ENCODE measurements around the gene TRAPPC12.

Gene TRAPPC12

GRCh38 chr2:3472966-3473365, 93.5 kb downstream of the TRAPPC12 start:
- Histone ChIP-seq H4K20me1 (ENCODE audit: insufficient read depth) (no peaks in the 10 kb centered on the region), H3K9ac (no peak overlapping the region), H3K4me1 (ENCODE audit: low read depth, poor library complexity, severe bottlenecking) (no peaks in the 10 kb centered on the region), H3K79me2 (ENCODE audit: insufficient read depth, low read depth) (no peaks in the 10 kb centered on the region), H3K36me3 (ENCODE audit: insufficient read depth) (no peaks in the 10 kb centered on the region), H3K27me3 (ENCODE audit: insufficient read depth, low read depth) (no peaks in the 10 kb centered on the region), H3K4me3 (IDR thresholded peaks at IDR 0.05; ENCODE audit: insufficient read depth, low read depth, low read length) (no peak overlapping the region), H3K4me2 (no peak overlapping the region), H3K27ac (no peak overlapping the region), H2AFZ (ENCODE audit: low read depth) (no peak overlapping the region)
- no peak for TF ChIP-seq CTCF (conservative IDR thresholded peaks at IDR 0.05; ENCODE audit: low read depth, low read length)

GRCh38 chr2:3475771-3476170, 96.3 kb downstream of the TRAPPC12 start:
- no peaks in the 10 kb centered on the region for H3K4me1 ChIP-seq (ENCODE audit: low read depth, poor library complexity, severe bottlenecking)
- no peak overlapping the region for H3K4me2 ChIP-seq
- no peak overlapping the region for H3K27ac ChIP-seq
- no peak overlapping the region for H3K9ac ChIP-seq
- H4K20me1 ChIP-seq (ENCODE audit: insufficient read depth), result no peaks in the 10 kb centered on the region
- no peaks in the 10 kb centered on the region for H3K27me3 ChIP-seq (ENCODE audit: insufficient read depth, low read depth)
- TF ChIP-seq CTCF (conservative IDR thresholded peaks at IDR 0.05; ENCODE audit: low read depth, low read length), result no peak
- H3K4me3 ChIP-seq (IDR thresholded peaks at IDR 0.05; ENCODE audit: insufficient read depth, low read depth, low read length), result no peak overlapping the region
- no peaks in the 10 kb centered on the region for H3K79me2 ChIP-seq (ENCODE audit: insufficient read depth, low read depth)
- H3K36me3 ChIP-seq (ENCODE audit: insufficient read depth), result no peaks in the 10 kb centered on the region
- H2AFZ ChIP-seq (ENCODE audit: low read depth), result no peak overlapping the region

- no peaks in the 10 kb centered on the region for H3K36me3 ChIP-seq (ENCODE audit: insufficient read depth)
- H4K20me1 ChIP-seq (ENCODE audit: insufficient read depth), result no peaks in the 10 kb centered on the region
- H3K27ac ChIP-seq, result no peak overlapping the region
- no peaks in the 10 kb centered on the region for H3K4me1 ChIP-seq (ENCODE audit: low read depth, poor library complexity, severe bottlenecking)
- H3K79me2 ChIP-seq (ENCODE audit: insufficient read depth, low read depth), result no peaks in the 10 kb centered on the region
- no peak overlapping the region for H3K4me2 ChIP-seq
- TF ChIP-seq CTCF (conservative IDR thresholded peaks at IDR 0.05; ENCODE audit: low read depth, low read length), result no peak
- H2AFZ ChIP-seq (ENCODE audit: low read depth), result no peak overlapping the region
- H3K27me3 ChIP-seq (ENCODE audit: insufficient read depth, low read depth), result no peaks in the 10 kb centered on the region
- H3K4me3 ChIP-seq (IDR thresholded peaks at IDR 0.05; ENCODE audit: insufficient read depth, low read depth, low read length), result no peak overlapping the region
- no peak overlapping the region for H3K9ac ChIP-seq
Measured at GRCh38 chr2:3476321-3476984, 97.0 kb downstream of the TRAPPC12 start.

- no peak overlapping the region for H3K9ac ChIP-seq
- no peaks in the 10 kb centered on the region for H3K4me1 ChIP-seq (ENCODE audit: low read depth, poor library complexity, severe bottlenecking)
- H3K27me3 ChIP-seq (ENCODE audit: insufficient read depth, low read depth), result no peaks in the 10 kb centered on the region
- H4K20me1 ChIP-seq (ENCODE audit: insufficient read depth), result no peaks in the 10 kb centered on the region
- H3K27ac ChIP-seq, result no peak overlapping the region
- H3K4me2 ChIP-seq, result no peak overlapping the region
- H3K4me3 ChIP-seq (IDR thresholded peaks at IDR 0.05; ENCODE audit: insufficient read depth, low read depth, low read length), result no peak overlapping the region
- no peak for TF ChIP-seq CTCF (conservative IDR thresholded peaks at IDR 0.05; ENCODE audit: low read depth, low read length)
- no peak overlapping the region for H2AFZ ChIP-seq (ENCODE audit: low read depth)
- no peaks in the 10 kb centered on the region for H3K36me3 ChIP-seq (ENCODE audit: insufficient read depth)
- H3K79me2 ChIP-seq (ENCODE audit: insufficient read depth, low read depth), result no peaks in the 10 kb centered on the region
Measured at GRCh38 chr2:3476985-3477327, 97.5 kb downstream of the TRAPPC12 start.
